ENCODE data around the gene WDR18. TPM values are rescaled to one million over a fixed set of nuclear protein-coding genes. Genes with fewer than 3 reads are reported as not detected.

The WDR18 gene
- total RNA-seq, 1 experiment from 2014 or later = 94.7 TPM

GRCh38 chr19:954672-955494, 29.3 kb upstream of the WDR18 start:
- no peaks in the 10 kb centered on the region for H3K9me3 Mint-ChIP-seq
- H2AFZ ChIP-seq (ENCODE audit: low read length) = no peak overlapping the region
- TF ChIP-seq CTCF (conservative IDR thresholded peaks at IDR 0.05) = no peak
- no peak overlapping the region for H4K91ac ChIP-seq (ENCODE audit: insufficient read length, low read depth, low read length)
- H3K27ac Mint-ChIP-seq = peak overlapping the region in 2 of 3 experiments; percentile 55 to 85; a peak in 2 of 7 replicates
- peaks cover 8 to 47% of the 10 kb centered on the region in 2 experiments for H3K4me1 Mint-ChIP-seq
- no peak overlapping the region for H3K4me2 ChIP-seq (ENCODE audit: insufficient read depth, insufficient read length, low read length)
- H4K5ac ChIP-seq (ENCODE audit: insufficient read length, low read depth, low read length) = no peak overlapping the region
- H2BK15ac ChIP-seq (ENCODE audit: low read depth, low read length) = no peak overlapping the region
- no peak overlapping the region for H3K18ac ChIP-seq (ENCODE audit: insufficient read length, low read depth, low read length)
- peaks cover 2 to 11% (median 8%) of the 10 kb centered on the region in 3 experiments; a peak in 6 of 7 replicates for H3K36me3 Mint-ChIP-seq (ENCODE audit: insufficient read depth in 1 of 3, low read depth in 3 of 3)
- peaks cover 3% of the 10 kb centered on the region; the same call in 1 of the 2 replicates for H3K4me1 ChIP-seq (ENCODE audit: insufficient read depth, low read length)
- 0 out of 2 replicates have a peak, but pooled peaks cover 3% of the 10 kb centered on the region for H3K79me2 ChIP-seq (ENCODE audit: insufficient read depth, low read length)
- H2AK5ac ChIP-seq (ENCODE audit: insufficient read length, low read length) = no peak overlapping the region
- no peak overlapping the region for H3T11ph ChIP-seq (ENCODE audit: low read length)
- no peak for DNase-seq
- WGBS (ENCODE audit: extremely low coverage, insufficient read length, low lambda C conversion rate) = no CpG with 5 or more reads among the region's 43 CpGs
- no peak overlapping the region for H2BK5ac ChIP-seq (ENCODE audit: insufficient read length, low read length)
- no peak overlapping the region for H4K8ac ChIP-seq (replicated peaks; ENCODE audit: insufficient read length, low read depth, low read length)
- H3K56ac ChIP-seq (ENCODE audit: insufficient read length, low read depth, low read length) = no peak overlapping the region
- no peak overlapping the region for H3K9ac ChIP-seq (ENCODE audit: extremely low read depth, insufficient read length, low read length)
- H3K23ac ChIP-seq (ENCODE audit: insufficient read length, low read depth, low read length) = no peak overlapping the region
- H3K14ac ChIP-seq (ENCODE audit: insufficient read depth, low read length) = no peak overlapping the region; the same call in 1 of the 2 replicates
- no peaks in the 10 kb centered on the region for H3K27me3 Mint-ChIP-seq (ENCODE audit: low read depth)
- no peak overlapping the region for H2BK120ac ChIP-seq (ENCODE audit: low read depth, low read length, poor library complexity, severe bottlenecking)
- no peak overlapping the region for H2BK20ac ChIP-seq (ENCODE audit: low read depth, low read length, poor library complexity, severe bottlenecking)
- H3K9me3 ChIP-seq (ENCODE audit: control insufficient read depth, low read depth, low read length) = no peaks in the 10 kb centered on the region
- peaks cover 3% of the 10 kb centered on the region for H3K79me1 ChIP-seq (ENCODE audit: insufficient read depth, low read depth, low read length, poor library complexity, severe bottlenecking)
- no peak overlapping the region for H3K4ac ChIP-seq (ENCODE audit: low read depth, low read length)
- H3K27me3 ChIP-seq (ENCODE audit: insufficient read depth, low read length) = no peaks in the 10 kb centered on the region
- no peak overlapping the region for H2BK12ac ChIP-seq (ENCODE audit: insufficient read length, low read depth, low read length)
- H4K20me1 ChIP-seq (ENCODE audit: control insufficient read depth, insufficient read depth, insufficient read length) = no peaks in the 10 kb centered on the region
- H3K27ac ChIP-seq (ENCODE audit: insufficient read length, low read depth, low read length) = no peak overlapping the region
- no peak overlapping the region for H3K4me3 Mint-ChIP-seq
- no peaks in the 10 kb centered on the region for H3K23me2 ChIP-seq (ENCODE audit: insufficient read length, low read depth, low read length, poor library complexity, severe bottlenecking)

Data from H9 (cell line).